Bronchial epithelial cell (primary cell): ENCODE measurements around the gene HNRNPC. TPM values are rescaled to one million over a fixed set of nuclear protein-coding genes. Genes with fewer than 3 reads are reported as not detected.
"Not testable (repeated sequence)": the region's sequence is repeated elsewhere in the genome, so short reads cannot be mapped to it uniquely, and the experiment has no call there.

ENCODE experiments used
- DNase-seq: peaks from one replicate; pipeline ENCODE4 v3.0.0-alpha.2; 2010; ENCODE audit warnings: low read depth
- FAIRE-seq: peaks from 2 replicates; lab custom pipeline; 2011; peaks lifted over from hg19 to GRCh38; lab: Jason Lieb, UNC
- H3K27me3 ChIP-seq: 2 replicates; pipeline ENCODE4 v1.5.1; 2011; ENCODE audit warnings: low read length; ENCODE audit not compliant: control insufficient read depth, insufficient read depth
- H3K36me3 ChIP-seq: 2 replicates; pipeline ENCODE4 v1.5.1; 2011; ENCODE audit warnings: low read length; ENCODE audit not compliant: control insufficient read depth, insufficient read depth
- H3K4me3 ChIP-seq: 2 replicates; pipeline ENCODE4 v1.5.1; 2011; ENCODE audit warnings: mild to moderate bottlenecking, low read depth, low read length, control low read depth
- CTCF ChIP-seq: IDR thresholded peaks from 2 replicates; pipeline ENCODE4 v1.5.1; 2011; ENCODE audit warnings: mild to moderate bottlenecking, moderate library complexity, low read length, control low read depth, inconsistent platforms; ENCODE audit not compliant: insufficient read depth, severe bottlenecking
- total RNA-seq: library from RNA; depleted of rRNA; stranded (reverse); fragments of >200 nt; gene quantifications from 2 replicates; pipeline ENCODE4 v1.2.1, GENCODE V29; 2014

HNRNPC gene
- total RNA-seq, 1 donor from 2014 or later, result 870 TPM

DNA sequence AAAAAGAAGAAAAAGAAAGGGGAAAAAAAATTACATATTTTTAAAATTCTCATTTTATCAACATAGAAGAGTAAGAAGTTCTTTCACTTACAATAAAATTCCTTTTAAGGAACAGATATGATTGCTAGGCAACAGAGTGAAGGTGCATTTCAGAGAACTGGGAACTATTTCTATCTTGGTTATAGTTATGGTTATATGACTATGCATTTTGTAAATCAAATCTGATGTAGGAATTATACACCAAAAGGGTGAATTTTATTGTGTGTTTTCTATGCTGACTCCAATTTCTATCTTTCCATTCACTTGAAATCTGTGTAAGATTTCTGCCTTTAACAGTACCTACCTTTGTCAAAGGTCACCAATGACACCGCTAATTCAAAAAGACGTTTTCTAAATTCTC, 50.1 kb downstream of the HNRNPC start:
- FAIRE-seq (no peak), DNase-seq (no peak)
- Histone ChIP-seq H3K4me3 (no peak overlapping the region), H3K27me3 (no peaks in the 10 kb centered on the region), H3K36me3 (peaks cover 20% of the 10 kb centered on the region)
- no peak for TF ChIP-seq CTCF

DNA sequence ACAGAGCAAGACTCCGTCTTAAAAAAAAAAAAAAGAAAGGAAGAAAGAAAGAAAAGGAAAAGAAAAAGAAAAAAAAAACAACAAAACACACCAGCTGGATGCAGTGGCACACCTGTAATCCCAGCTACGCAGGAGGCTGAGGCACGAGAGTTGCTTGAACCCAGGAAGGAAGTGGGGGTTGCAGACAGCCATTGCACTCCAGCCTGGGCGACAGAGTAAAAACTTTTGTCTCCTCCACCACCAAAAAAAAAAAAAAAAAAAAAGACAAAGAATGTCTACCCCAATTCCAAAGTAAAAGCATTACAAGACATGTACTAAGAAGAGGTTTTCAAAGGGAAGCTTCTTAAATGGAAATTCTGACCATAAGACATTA, 53.4 kb downstream of the HNRNPC start:
- H3K27me3 ChIP-seq, result no peaks in the 10 kb centered on the region
- TF ChIP-seq CTCF, result no peak
- DNase-seq (no peak), FAIRE-seq (no peak)
- H3K36me3 ChIP-seq, result peaks cover 24% of the 10 kb centered on the region
- no peak overlapping the region for H3K4me3 ChIP-seq

GRCh38 chr14:21215130-21215878, 53.9 kb downstream of the HNRNPC start:
- Histone ChIP-seq H3K36me3 (peaks cover 22% of the 10 kb centered on the region), H3K4me3 (no peak overlapping the region), H3K27me3 (no peaks in the 10 kb centered on the region)
- FAIRE-seq, result no peak
- peak; percentile 19 for DNase-seq
- TF ChIP-seq CTCF, result no peak

DNA sequence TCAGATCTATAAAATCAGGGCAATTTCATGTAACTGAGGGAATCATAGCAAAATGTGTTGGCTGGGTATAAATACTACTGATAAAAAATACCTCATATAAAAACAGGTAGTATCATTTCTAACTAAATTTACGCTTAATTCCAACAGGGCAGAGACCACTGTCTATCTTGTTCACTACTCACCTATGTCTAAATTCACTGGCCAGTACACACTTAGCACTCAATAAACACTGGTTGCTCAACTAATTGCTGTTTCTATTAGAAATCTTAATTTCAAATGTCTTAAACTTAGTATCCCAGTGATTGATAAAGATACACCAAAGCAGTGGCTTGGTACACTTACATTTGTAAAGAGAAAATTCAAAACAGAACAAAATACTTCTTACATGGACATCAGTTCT, 55.6 kb downstream of the HNRNPC start:
- FAIRE-seq (no peak), DNase-seq (no peak)
- Histone ChIP-seq H3K4me3 (no peak overlapping the region), H3K36me3 (peaks cover 22% of the 10 kb centered on the region), H3K27me3 (no peaks in the 10 kb centered on the region)
- no peak for TF ChIP-seq CTCF

- not testable (repeated sequence) for FAIRE-seq
- peaks cover 24% of the 10 kb centered on the region for H3K36me3 ChIP-seq
These were observed 56.4 kb downstream of the HNRNPC start for GRCh38 chr14:21212824-21213223.

GRCh38 chr14:21211509-21211908, 57.7 kb downstream of the HNRNPC start:
- no peak overlapping the region for H3K4me3 ChIP-seq
- H3K27me3 ChIP-seq, result no peaks in the 10 kb centered on the region
- DNase-seq (no peak), FAIRE-seq (no peak)
- no peak for TF ChIP-seq CTCF
- H3K36me3 ChIP-seq, result peaks cover 24% of the 10 kb centered on the region

More at GRCh38 chr14:21212824-21213223, 56.4 kb downstream of the HNRNPC start:
- H3K4me3 ChIP-seq, H3K27me3 ChIP-seq, DNase-seq: not testable (repeated sequence)
